Mesodermal cell (in vitro differentiated cells): ENCODE measurements around the gene VIL1.

Experiments
- H3K27ac ChIP-seq: 2 replicates; pipeline ENCODE4 v1.7.0; 2013; ENCODE audit warnings: mild to moderate bottlenecking, low read depth, low read length, moderate library complexity; ENCODE audit not compliant: severe bottlenecking
- H3K36me3 ChIP-seq: 2 replicates; pipeline ENCODE4 v1.7.1; 2013; ENCODE audit warnings: mild to moderate bottlenecking, low read length, moderate library complexity; ENCODE audit not compliant: control insufficient read depth, insufficient read depth
- H3K4me1 ChIP-seq: one replicate; pipeline ENCODE4 v1.7.1; 2013; ENCODE audit warnings: mild to moderate bottlenecking, low read length; ENCODE audit not compliant: insufficient read depth, control insufficient read depth, poor library complexity, severe bottlenecking
- H3K4me3 ChIP-seq: 2 replicates; pipeline ENCODE4 v1.7.0; 2013; ENCODE audit warnings: low read length, control low read depth, mild to moderate bottlenecking; ENCODE audit not compliant: insufficient read depth, poor library complexity, severe bottlenecking; ENCODE audit errors: extremely low read depth
- H3K9me3 ChIP-seq: 2 replicates; pipeline ENCODE4 v1.7.1; 2013; ENCODE audit warnings: mild to moderate bottlenecking, low read length, moderate library complexity; ENCODE audit not compliant: control insufficient read depth
- WGBS, 2 experiments: methylation state at CpG; one replicate each; pipeline ENCODE4 v1.1.5; 2013; ENCODE audit warnings: missing lambda C conversion rate in 2 of 2; ENCODE audit not compliant: insufficient coverage in 2 of 2; 5-methylcytosine and 5-hydroxymethylcytosine counted together

The VIL1 gene

DNA sequence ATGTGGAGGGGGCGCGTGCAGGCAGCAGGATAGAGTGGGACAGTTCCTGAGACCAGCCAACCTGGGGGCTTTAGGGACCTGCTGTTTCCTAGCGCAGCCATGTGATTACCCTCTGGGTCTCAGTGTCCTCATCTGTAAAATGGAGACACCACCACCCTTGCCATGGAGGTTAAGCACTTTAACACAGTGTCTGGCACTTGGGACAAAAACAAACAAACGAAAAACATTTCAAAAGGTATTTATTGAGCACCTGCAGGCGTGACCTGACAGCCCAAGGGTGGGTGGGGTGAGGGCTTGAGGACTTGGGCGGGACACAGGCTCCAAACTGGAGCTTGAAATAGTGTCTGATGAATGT, 23.9 kb upstream of the VIL1 start:
- Histone ChIP-seq H3K27ac (no peak overlapping the region), H3K9me3 (no peaks in the 10 kb centered on the region), H3K36me3 (no peaks in the 10 kb centered on the region), H3K4me3 (peak overlapping the region; percentile 83), H3K4me1 (peaks cover 6% of the 10 kb centered on the region)
- WGBS, 2 experiments = 80 to 100% methylated on average over 2 of the region's 6 CpGs

- Histone ChIP-seq H3K36me3 (no peaks in the 10 kb centered on the region), H3K4me3 (peak overlapping the region; percentile 83), H3K27ac (peak overlapping the region; percentile 51), H3K9me3 (no peaks in the 10 kb centered on the region), H3K4me1 (peaks cover 6% of the 10 kb centered on the region)
- 28 to 29% methylated on average over 14 to 16 of the region's 16 CpGs for WGBS, 2 experiments
These were observed 23.5 kb upstream of the VIL1 start for GRCh38 chr2:218395456-218395825.

DNA sequence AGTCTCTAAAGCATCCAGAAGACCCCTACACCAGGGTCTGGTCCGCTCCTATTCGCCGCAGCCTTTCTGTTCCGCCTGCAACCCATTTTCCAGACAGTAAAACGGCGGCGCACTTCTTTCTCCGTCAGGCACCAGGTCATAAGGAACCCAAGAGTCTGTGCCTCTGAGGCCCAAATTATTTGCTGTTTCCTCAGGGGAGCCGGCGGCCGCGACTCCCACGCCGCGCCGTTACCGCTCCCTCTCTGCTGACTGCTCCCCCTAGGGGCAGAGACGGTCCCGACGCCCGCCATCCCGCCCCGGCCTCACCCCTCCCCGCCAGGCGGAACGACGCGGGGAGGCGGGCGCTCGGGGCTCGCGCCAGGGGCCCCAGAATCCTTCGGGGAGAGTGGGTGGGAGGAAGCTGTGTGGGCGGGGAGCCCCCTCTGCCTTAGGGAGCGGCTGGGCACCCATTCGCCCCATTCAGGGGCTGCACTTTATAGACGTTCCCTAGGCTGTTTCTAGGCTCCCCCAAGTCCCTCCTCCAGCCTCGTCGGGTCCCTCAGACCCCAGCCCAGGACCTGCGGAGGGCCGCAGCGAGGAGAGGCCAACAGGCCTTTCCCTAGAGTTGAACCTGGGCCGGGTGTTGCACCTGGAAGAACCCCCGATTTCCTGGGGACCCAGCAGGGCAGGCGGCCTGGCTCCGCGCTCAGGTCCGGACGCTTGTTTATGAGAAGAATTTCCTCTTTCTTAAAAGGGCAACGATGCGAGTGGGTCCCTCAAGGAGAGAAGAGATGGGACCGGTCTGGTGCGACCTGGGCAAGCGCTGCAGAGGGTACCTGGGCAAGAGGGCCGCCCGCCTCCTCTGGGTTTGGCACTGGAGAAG, 22.9 kb upstream of the VIL1 start:
- Histone ChIP-seq H3K27ac (peak overlapping the region; percentile 98), H3K36me3 (no peaks in the 10 kb centered on the region), H3K4me1 (peaks cover 6% of the 10 kb centered on the region), H3K4me3 (peak overlapping the region; percentile 83), H3K9me3 (no peaks in the 10 kb centered on the region)
- WGBS, 2 experiments = 1% methylated on average over 29 to 35 of the region's 57 CpGs

DNA sequence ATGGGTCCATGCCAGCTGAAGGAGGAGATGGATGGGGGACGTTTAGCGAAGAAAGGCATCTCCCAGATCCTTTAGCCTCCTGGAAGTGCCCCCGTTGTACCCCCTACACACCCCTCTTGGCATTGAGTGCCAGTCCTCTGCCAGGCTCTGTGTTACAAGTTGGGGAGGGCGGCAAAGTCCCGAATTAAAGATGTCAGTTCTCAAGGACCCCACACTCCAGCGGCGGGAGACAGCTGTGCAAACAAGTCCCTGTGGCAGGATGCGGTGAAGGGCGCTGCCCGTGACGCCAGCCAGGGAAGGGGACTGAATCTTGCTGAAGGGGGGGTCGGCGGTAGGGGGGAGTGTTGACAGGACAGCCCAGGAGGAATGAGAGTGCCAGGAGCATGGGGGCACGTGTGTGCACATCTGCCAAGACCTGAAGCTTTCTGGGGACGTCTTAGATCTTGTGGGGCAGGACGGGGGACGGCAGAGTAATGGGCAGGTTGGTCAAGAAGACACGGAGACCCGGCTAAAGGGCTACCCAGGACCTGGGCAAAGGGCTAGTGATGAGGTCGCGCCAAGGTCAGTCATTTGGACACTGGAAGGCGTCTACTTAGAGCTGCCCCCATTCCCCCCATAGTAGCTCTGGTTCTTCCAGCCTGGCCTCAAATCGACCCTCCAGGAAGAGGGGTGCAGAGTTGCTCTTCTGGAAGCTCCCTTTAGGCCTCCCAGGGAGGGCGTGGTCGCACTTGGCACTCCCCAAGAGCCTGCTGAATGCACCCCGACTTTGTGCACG, 22.0 kb upstream of the VIL1 start:
- H3K4me3 ChIP-seq = peak overlapping the region; percentile 83

GRCh38 chr2:218397463-218397819, 21.5 kb upstream of the VIL1 start:
- peaks cover 6% of the 10 kb centered on the region for H3K4me1 ChIP-seq
- H3K4me3 ChIP-seq = peak overlapping the region; percentile 83
- peaks cover 11% of the 10 kb centered on the region for H3K36me3 ChIP-seq
- WGBS, 2 experiments = 7 to 17% methylated on average over 2 to 3 of the region's 12 CpGs
- no peaks in the 10 kb centered on the region for H3K9me3 ChIP-seq
- peak overlapping the region; percentile 80 for H3K27ac ChIP-seq

More for the DNA sequence above, 22.0 kb upstream of the VIL1 start:
- Histone ChIP-seq H3K9me3 (no peaks in the 10 kb centered on the region), H3K36me3 (peaks cover 6% of the 10 kb centered on the region), H3K27ac (peak overlapping the region; percentile 98), H3K4me1 (peaks cover 6% of the 10 kb centered on the region)
- WGBS, 2 experiments = 2% methylated on average over 20 to 21 of the region's 27 CpGs

- WGBS, 2 experiments = 1 to 3% methylated on average over 30 of the region's 35 CpGs
- H3K36me3 ChIP-seq = peaks cover 16% of the 10 kb centered on the region
- H3K27ac ChIP-seq = peak overlapping the region; percentile 80
- peaks cover 6% of the 10 kb centered on the region for H3K4me1 ChIP-seq
- H3K9me3 ChIP-seq = no peaks in the 10 kb centered on the region
- peak overlapping the region; percentile 83 for H3K4me3 ChIP-seq
These were observed 21.0 kb upstream of the VIL1 start for GRCh38 chr2:218397820-218398436.

DNA sequence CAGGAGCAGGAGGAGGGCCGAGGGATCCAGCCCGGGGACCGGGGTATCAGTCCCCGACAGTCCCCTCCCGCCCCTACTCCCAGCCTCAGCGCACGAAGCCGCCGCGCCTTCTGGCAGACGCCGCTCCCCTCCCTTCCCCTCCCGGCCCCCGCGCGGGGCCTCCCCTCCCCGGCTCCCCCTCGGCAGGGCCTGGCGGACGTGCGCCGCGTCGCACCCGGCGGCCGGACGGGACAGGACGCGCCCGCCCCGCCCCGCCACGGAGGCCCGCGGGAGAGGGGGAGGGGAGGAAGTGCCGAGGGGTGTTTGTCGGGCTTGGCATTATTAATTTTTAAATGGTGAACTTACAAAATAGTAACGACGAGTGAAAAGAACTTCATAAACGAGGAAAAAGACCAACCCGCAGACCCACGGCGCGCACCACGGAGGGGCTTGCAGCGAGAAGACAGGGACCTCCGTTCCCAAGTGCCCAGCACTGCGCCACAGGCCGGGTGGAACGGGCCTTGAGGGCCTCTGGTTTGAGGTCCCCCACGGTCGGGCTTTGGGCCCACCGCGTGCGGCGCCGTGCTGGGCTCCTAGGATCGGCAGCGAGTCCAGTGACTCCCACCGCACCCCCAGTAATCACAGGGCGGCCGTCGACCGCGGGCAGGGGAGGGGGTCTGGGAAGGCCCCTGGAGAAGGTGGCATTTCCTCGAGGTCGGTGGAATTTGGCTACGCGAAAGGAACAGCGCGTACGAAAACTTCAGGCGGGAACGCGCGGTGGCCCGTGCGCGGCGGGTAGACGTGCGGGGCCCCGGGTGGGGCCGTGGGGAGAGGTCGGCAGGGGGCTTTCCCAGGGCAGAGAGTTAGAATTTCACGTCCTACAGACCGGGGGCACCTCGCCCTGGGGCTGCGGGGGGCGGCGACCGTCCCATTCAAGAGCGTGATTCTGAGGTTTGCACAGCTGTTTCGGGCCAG, 20.2 kb upstream of the VIL1 start:
- Histone ChIP-seq H3K9me3 (no peaks in the 10 kb centered on the region), H3K4me1 (peaks cover 6% of the 10 kb centered on the region), H3K36me3 (peaks cover 24% of the 10 kb centered on the region), H3K27ac (peak overlapping the region; percentile 80), H3K4me3 (peak overlapping the region; percentile 83)
- 2% methylated on average over 53 to 55 of the region's 95 CpGs for WGBS, 2 experiments

DNA sequence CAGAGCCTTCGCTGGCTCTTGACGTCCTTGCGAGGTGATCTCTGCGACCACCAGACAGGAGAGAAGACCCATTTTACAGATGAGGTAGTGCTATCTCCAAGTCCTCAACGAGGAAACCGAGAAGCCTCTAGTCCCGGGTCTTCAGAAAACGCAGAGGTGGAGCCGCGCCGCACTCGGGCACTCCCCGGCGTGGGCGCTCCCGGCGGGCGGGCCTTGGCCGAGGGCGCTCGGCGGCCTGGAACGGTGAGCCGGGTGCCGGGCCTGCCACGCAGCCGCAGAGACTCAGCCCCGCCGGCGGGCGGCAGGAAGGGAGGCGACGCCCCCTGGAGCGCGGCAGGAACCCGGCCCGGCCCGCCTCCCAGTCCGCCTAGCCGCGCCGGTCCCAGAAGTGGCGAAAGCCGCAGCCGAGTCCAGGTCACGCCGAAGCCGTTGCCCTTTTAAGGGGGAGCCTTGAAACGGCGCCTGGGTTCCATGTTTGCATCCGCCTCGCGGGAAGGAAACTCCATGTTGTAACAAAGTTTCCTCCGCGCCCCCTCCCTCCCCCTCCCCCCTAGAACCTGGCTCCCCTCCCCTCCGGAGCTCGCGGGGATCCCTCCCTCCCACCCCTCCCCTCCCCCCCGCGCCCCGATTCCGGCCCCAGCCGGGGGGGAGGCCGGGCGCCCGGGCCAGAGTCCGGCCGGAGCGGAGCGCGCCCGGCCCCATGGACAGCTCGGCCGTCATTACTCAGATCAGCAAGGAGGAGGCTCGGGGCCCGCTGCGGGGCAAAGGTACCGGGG, 19.3 kb upstream of the VIL1 start, which contains the start of gene CTDSP1:
Gene CTDSP1 (plus strand): TSS at position 478 of the 776 bp plus-strand sequence. CDS start 223 bp downstream, at position 701.
- 0% methylated on average over 59 to 62 of the region's 78 CpGs for WGBS, 2 experiments
- Histone ChIP-seq H3K27ac (peak within 1 kb of the TSS; percentile 80), H3K36me3 (peaks cover 33% of the 10 kb centered on the region), H3K4me3 (peak within 1 kb of the TSS; percentile 83), H3K9me3 (no peaks in the 10 kb centered on the region), H3K4me1 (peaks cover 12% of the 10 kb centered on the region)

DNA sequence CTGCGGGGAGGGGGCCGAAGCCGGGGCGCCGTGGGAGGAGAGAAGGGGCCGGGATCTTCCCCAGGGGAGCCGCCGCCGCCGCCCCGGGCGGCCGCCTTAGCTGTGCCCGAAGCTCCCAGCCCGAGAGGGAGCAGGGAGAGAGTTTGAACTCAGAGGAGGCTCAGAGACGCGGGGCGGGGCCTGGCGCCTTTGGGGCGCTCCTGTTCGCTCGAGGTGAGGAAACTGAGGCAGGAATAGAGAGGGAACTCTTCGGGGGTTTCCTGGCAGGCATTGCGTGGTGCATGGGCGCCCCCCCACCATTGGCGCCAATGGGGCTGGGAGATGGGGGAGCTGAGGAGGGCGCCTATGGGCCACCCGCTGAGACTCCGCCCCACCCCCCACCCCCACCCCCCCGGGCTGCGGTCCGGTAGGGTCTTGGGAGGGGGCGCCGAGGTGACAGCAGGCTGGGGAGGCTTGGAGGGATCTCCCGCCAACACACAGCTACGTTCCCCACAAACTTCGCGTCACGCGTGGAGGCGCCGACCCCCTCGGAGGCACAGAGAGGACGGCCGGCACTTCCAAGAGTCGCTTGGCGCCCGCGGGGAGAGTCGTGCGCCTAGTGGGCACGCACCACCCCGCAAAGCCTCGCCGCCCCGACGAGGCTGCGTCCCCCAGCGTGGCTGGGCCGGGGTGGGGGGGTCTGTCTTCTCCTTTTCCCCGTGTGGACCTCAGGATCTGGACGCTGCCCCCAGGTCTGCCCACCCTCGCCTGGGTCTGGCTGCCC, 18.6 kb upstream of the VIL1 start:
- WGBS, 2 experiments = 0 to 2% methylated on average over 36 to 40 of the region's 63 CpGs
- H3K4me1 ChIP-seq = peaks cover 20% of the 10 kb centered on the region
- H3K9me3 ChIP-seq = no peaks in the 10 kb centered on the region
- H3K4me3 ChIP-seq = peak overlapping the region; percentile 83
- peaks cover 40% of the 10 kb centered on the region for H3K36me3 ChIP-seq
- peak overlapping the region; percentile 66 for H3K27ac ChIP-seq
